ENCODE measurements around the gene FCRL6. TPM values are rescaled to one million over a fixed set of nuclear protein-coding genes. Genes with fewer than 3 reads are reported as not detected.

The FCRL6 gene
- total RNA-seq, 1 donor from 2014 or later: 0.23 TPM

DNA sequence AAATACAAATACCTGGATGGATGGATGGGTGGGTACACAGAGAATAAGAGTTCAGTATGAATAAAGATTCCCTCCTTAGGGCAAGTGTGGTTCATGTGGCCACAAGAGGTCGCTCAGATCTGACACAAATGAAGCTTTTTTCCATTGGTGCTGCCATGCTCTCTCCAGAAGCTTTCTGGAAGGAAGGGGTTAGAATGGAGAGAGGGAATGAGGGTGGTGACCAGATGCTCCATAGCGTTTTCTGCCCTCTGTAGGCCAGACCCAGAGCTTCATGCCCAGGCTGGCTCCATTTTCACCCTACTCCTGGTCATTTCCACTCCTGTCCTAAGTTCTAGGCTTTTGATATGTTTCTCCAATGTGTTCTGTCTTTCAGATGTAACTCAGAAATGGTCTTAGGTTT, 3.3 kb upstream of the FCRL6 start:
- ATAC-seq: peak; percentile 98
- peak; percentile 64 for DNase-seq (ENCODE audit: low spot score)

DNA sequence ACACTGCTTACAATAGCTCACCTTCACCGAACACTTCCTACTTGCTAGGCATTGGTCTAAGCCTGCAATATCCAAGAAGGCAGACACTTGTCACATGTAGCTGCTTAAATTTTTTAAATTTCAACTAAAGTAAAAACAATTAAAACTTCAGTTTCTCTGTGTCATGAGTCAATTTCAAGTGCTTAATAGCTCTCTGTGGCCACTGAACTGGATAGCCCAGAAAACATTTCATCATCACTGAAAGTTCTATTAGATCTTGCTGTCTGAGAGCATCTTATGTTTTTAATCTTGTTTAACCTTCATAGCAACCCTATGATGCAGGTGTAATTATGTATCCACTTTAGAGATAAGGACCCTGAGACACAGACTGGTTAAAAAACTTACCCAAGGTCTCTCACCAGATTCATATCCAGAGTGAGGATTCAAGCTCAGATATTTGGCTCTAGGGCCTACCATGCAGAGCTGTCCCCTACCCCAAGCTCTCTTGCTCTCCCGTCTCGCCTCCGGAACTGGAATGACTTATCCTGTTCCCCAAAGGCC, 2.6 kb upstream of the FCRL6 start:
- ATAC-seq (no peak), DNase-seq (ENCODE audit: low spot score) (no peak)

GRCh38 chr1:159800177-159800930, 1.8 kb upstream of the FCRL6 start:
- DNase-seq (ENCODE audit: low spot score) (no peak), ATAC-seq (no peak)

- DNase-seq (ENCODE audit: low spot score) (no peak), ATAC-seq (no peak)
Observed at GRCh38 chr1:159803956-159804689, 2.0 kb downstream of the FCRL6 start.

GRCh38 chr1:159804924-159805323, 2.8 kb downstream of the FCRL6 start:
- ATAC-seq: no peak
- no peak for DNase-seq (ENCODE audit: low spot score)

DNA sequence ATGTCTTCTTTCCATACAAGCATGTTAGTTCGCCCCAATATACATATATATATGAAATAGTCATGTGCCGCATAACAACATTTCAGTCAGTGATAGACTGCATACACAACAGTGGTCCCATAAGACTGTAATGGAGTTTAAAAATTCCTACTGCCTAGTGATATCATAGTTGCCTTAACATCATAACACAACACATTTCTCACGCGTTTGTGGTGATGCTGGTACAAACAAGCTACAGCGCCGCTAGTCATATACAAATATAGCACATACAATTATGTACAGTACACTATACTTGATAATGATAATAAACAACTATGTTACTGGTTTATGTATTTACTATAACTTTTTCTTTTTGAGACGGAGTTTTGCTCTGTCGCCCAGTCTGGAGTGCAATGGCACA, 13.8 kb downstream of the FCRL6 start:
- ATAC-seq: no peak
- DNase-seq (ENCODE audit: low spot score): no peak

DNA sequence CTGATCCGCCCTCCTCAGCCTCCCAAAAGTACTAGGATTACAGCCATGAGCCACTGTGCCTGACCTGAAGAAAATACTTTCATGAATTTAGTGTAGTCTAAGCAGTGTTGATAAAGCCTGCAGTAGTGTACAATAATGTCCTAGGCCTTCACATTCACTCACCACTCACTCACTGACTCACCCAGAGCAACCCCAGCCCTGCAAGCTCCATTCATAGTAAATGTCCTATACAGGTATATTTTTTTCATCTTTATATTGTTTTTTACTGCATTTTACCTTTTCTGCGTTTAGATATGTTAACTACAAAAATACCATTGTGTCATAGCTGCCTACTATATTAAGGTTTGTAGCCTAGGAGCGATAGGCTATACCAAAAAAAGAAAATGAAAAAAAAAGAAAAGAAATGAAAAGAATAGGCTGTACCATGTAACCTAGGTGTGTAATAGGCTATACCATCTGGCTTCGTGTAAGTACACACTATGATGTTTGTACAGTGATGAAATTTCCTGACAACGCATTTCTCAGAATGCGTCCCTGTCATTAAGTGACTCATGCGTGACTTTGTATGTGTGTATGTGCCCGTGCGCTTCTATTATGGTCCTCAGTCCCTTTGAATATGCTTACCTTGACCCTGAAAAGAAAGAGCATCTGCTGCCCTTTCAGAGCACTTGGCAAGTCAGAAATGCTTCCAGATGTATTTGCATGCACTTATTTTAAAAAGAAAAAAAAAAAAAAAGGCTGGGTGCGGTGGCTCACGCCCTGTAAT, 15.3 kb downstream of the FCRL6 start:
- no peak for ATAC-seq
- no peak for DNase-seq (ENCODE audit: low spot score)

- DNase-seq (ENCODE audit: low spot score) (no peak), ATAC-seq (peak; percentile 32)
Observed at GRCh38 chr1:159821171-159821867, 19.2 kb downstream of the FCRL6 start.

GRCh38 chr1:159823406-159823805, 21.2 kb downstream of the FCRL6 start:
- DNase-seq (ENCODE audit: low spot score): no peak
- ATAC-seq: no peak

GRCh38 chr1:159825564-159825963, 23.4 kb downstream of the FCRL6 start:
- no peak for ATAC-seq
- no peak for DNase-seq (ENCODE audit: low spot score)

- DNase-seq (ENCODE audit: low spot score) (no peak), ATAC-seq (peak; percentile 32)
Observed at GRCh38 chr1:159826441-159827101, 24.4 kb downstream of the FCRL6 start, which contains the start of gene SLAMF8. Gene SLAMF8, plus strand, starts transcription at chr1:159826873. Its CDS starts 26 bp downstream, at chr1:159826899.

- DNase-seq (ENCODE audit: low spot score): no peak
- no peak for ATAC-seq
Observed at GRCh38 chr1:159827102-159827490, 24.9 kb downstream of the FCRL6 start.

GRCh38 chr1:159827549-159827948, 25.4 kb downstream of the FCRL6 start:
- ATAC-seq (no peak), DNase-seq (ENCODE audit: low spot score) (no peak)

- DNase-seq (ENCODE audit: low spot score) (no peak), ATAC-seq (no peak)
Observed at GRCh38 chr1:159828176-159828575, 26.0 kb downstream of the FCRL6 start.

DNA sequence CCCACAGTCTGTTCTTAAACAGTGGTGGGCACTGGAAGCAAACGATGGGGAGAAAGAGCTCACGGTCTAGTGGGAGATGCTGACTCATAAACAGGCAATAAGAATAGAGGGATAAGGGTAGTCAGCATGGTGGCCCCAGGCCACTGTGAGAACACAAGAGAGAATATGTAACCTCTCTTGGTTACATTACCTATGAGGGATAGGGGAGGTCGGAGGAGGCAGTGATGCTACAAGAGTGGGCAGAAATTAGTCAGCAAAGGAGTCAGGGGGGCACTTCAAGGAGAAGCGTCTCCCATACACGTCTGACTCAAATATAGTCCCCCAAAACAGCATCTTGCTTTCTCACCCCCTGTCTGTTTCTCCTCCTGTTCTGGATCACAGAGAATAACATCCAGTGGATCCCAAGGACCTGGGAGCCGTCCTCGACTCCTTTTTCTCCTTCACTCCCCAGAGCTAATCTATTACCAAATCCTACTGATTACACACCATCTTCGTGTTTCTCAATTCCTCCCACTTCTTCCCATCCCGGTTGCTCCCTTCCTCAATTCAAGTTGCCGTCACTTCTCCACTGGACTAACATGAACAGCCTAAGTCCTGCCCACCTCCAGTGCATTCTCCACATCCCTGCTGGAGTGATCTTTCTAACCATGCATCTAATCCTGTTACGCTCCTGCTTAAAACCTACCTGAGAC, 26.6 kb downstream of the FCRL6 start:
- no peak for ATAC-seq
- no peak for DNase-seq (ENCODE audit: low spot score)

GRCh38 chr1:159829273-159829634, 27.1 kb downstream of the FCRL6 start:
- DNase-seq (ENCODE audit: low spot score): no peak

DNA sequence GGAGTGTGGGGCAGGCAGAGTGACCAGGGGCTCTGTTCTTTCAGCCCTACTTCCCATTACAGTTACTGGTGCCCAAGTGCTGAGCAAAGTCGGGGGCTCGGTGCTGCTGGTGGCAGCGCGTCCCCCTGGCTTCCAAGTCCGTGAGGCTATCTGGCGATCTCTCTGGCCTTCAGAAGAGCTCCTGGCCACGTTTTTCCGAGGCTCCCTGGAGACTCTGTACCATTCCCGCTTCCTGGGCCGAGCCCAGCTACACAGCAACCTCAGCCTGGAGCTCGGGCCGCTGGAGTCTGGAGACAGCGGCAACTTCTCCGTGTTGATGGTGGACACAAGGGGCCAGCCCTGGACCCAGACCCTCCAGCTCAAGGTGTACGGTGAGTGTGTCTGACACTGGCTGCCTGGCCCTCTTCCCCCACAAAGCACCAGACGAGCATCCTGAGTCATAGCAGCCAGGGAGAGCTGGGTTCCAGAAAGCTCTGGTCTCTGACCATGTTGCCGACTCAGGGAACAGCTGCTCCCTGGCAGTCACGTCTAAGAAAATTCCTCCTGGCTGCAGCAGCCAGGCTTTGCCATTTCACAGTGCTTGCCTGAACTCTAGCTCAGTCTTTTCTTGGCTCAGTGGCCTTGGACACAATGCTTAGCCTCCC, 27.8 kb downstream of the FCRL6 start:
- DNase-seq (ENCODE audit: low spot score): no peak
- ATAC-seq: no peak

More at GRCh38 chr1:159829273-159829634, 27.1 kb downstream of the FCRL6 start:
- ATAC-seq: peak; percentile 86

GRCh38 chr1:159830722-159831121, 28.6 kb downstream of the FCRL6 start:
- no peak for ATAC-seq
- no peak for DNase-seq (ENCODE audit: low spot score)

Data from left lobe of liver (tissue), 2 donors.